GM23248 (cell line): Measurements from ENCODE around the gene NAALADL2.

ENCODE experiments used
- EZH2 ChIP-seq: fragments of 200-600 bp; sonication (generic); IDR thresholded peaks from 2 replicates; pipeline ENCODE4 v1.6.1; 2018; ENCODE audit warnings: antibody characterized with exemption, mild to moderate bottlenecking; ENCODE audit not compliant: insufficient read depth, poor library complexity, severe bottlenecking
- EZH2phosphoT487 ChIP-seq: fragments of 200-600 bp; sonication (generic); IDR thresholded peaks from 2 replicates; pipeline ENCODE4 v1.6.1; 2018; ENCODE audit warnings: antibody characterized with exemption, moderate library complexity, mild to moderate bottlenecking, low read depth; ENCODE audit not compliant: insufficient read depth

DNA sequence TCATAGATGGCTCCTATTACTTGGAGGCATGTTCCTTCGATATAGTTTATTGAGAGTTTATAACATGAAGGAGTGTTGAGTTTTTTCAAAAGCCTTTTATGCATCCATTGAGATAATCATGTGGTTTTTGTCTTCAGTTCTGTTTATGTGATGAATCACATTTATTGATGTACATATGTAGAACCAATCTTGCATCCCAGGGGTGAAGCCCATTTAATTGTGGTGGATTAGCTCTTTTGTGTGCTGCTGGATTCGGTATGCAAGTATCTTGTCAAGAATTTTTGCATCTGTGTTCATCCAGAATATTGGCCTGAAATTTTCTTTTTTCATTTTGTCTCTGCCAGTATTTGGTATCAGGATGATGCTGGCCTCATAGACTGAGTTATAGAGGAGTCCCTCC lies 81.0 kb downstream of the NAALADL2 start:
- TF ChIP-seq EZH2: no peak
- no peak for TF ChIP-seq EZH2phosphoT487
